ENCODE results near the gene METTL2A.
"Not testable (repeated sequence)": the region's sequence is repeated elsewhere in the genome, so short reads cannot be mapped to it uniquely, and the experiment has no call there.

- TF ChIP-seq CTCF (conservative IDR thresholded peaks at IDR 0.05); EZH2 (IDR thresholded peaks at IDR 0.05; ENCODE audit: low read depth): not testable (repeated sequence)
Observed at GRCh38 chr17:62482553-62482952, 58.9 kb downstream of the METTL2A start.
